K562 (cell line): ENCODE measurements around the gene OSBPL7. TPM values are rescaled to one million over a fixed set of nuclear protein-coding genes. Genes with fewer than 3 reads are reported as not detected.

Source experiments
- AFF1 ChIP-seq, 2 experiments: fragments of 450-650 bp; IDR thresholded peaks; 2 replicates each; pipeline ENCODE4 v1.6.1; 2018; ENCODE audit warnings: mild to moderate bottlenecking in 2 of 2, low read depth in 1 of 2; ENCODE audit not compliant: partially characterized antibody in 2 of 2
- ATF3 ChIP-seq, 2 experiments: fragments of 450-650 bp in 1 of 2; sonication (generic) in 1 of 2; formaldehyde crosslinking in 1 of 2; IDR thresholded peaks in 1 of 2; conservative IDR thresholded peaks in 1 of 2; 2 replicates each; pipeline versions ENCODE4 v1.6.1 to v1.8.1; 2016 to 2023; ENCODE audit warnings: mild to moderate bottlenecking in 2 of 2, moderate library complexity in 2 of 2, inconsistent platforms in 1 of 2, missing genetic modification reagents in 1 of 2
- C11orf30 ChIP-seq: fragments of 450-650 bp; IDR thresholded peaks from 2 replicates; pipeline ENCODE4 v1.6.1; 2016; ENCODE audit warnings: low read depth, mild to moderate bottlenecking
- E2F3 ChIP-seq: fragments of 250-450 bp; sonication (Bioruptor Pico); IDR thresholded peaks from 2 replicates; pipeline ENCODE4 v1.4.0; 2020; ENCODE audit warnings: mild to moderate bottlenecking
- ETV6 ChIP-seq, 3 experiments: fragments of 150-350 bp in 1 of 3; sonication (generic) in 1 of 3; formaldehyde crosslinking in 1 of 3; IDR thresholded peaks; 2 replicates each; pipeline versions ENCODE4 v1.6.1 to v1.8.0; 2014 to 2022; ENCODE audit warnings: borderline replicate concordance in 2 of 3, low read depth in 2 of 3, antibody characterized with exemption in 1 of 3, low read length in 1 of 3, mild to moderate bottlenecking in 1 of 3, missing genetic modification reagents in 1 of 3
- HDAC1 ChIP-seq, 2 experiments: fragments of 450-650 bp; IDR thresholded peaks; 2 replicates each; pipeline ENCODE4 v1.6.1; 2016 to 2017; ENCODE audit warnings: inconsistent platforms in 1 of 2, mild to moderate bottlenecking in 1 of 2, moderate library complexity in 1 of 2
- HNRNPUL1 ChIP-seq: fragments of 200-400 bp; formaldehyde crosslinking; IDR thresholded peaks from 2 replicates; pipeline ENCODE4 v1.6.1; 2017; ENCODE audit warnings: low read length
- L3MBTL2 ChIP-seq: fragments of 450-650 bp; IDR thresholded peaks from 2 replicates; pipeline ENCODE4 v1.6.1; 2016; ENCODE audit warnings: mild to moderate bottlenecking, moderate library complexity
- MLLT1 ChIP-seq, 2 experiments: fragments of 450-650 bp; IDR thresholded peaks; 2 replicates each; pipeline ENCODE4 v1.6.1; 2016
- NFE2 ChIP-seq: IDR thresholded peaks from 2 replicates; pipeline ENCODE4 v1.6.1; 2014; ENCODE audit warnings: antibody characterized with exemption, low read depth
- SOX6 ChIP-seq: fragments of 450-650 bp; IDR thresholded peaks from 2 replicates; pipeline ENCODE4 v1.6.1; 2014; ENCODE audit warnings: mild to moderate bottlenecking
- SPI1 ChIP-seq: IDR thresholded peaks from 2 replicates; pipeline ENCODE4 v1.6.1; 2011; ENCODE audit warnings: low read depth, low read length, control low read depth, borderline replicate concordance
- THAP12 ChIP-seq: fragments of 250-450 bp; sonication (Bioruptor Pico); IDR thresholded peaks from 2 replicates; pipeline ENCODE4 v1.9.0; 2021; ENCODE audit warnings: mild to moderate bottlenecking, inconsistent platforms
- ZBTB12 ChIP-seq: fragments of 250-450 bp; sonication (Bioruptor Pico); IDR thresholded peaks from 2 replicates; pipeline ENCODE4 v1.4.0; 2020
- ZEB2 ChIP-seq: fragments of 450-650 bp; IDR thresholded peaks from 2 replicates; pipeline ENCODE4 v1.6.1; 2016
- ZNF12 ChIP-seq: sonication (generic); formaldehyde crosslinking; IDR thresholded peaks from 2 replicates; pipeline ENCODE4 v1.4.0; 2020; ENCODE audit warnings: mild to moderate bottlenecking, missing genetic modification reagents
- ZNF212 ChIP-seq: fragments of 450-650 bp; formaldehyde crosslinking; IDR thresholded peaks from 2 replicates; pipeline ENCODE4 v1.4.0; 2020; ENCODE audit warnings: mild to moderate bottlenecking
- polyA plus RNA-seq, 8 experiments: library from polyadenylated mRNA; depleted of rRNA in 4 of 8; stranded (reverse) in 5 of 8; unstranded in 3 of 8; fragments of >200 nt; fragmentation: Nextera tagmentation in 2 of 8; fragmentation: Illumina TruSeq in 1 of 8; extraction: Ambion mirVana in 2 of 8; extraction: Trizol in 1 of 8; gene quantifications; 2 replicates each; pipeline versions ENCODE4 v1.2.1 to v1.2.3, GENCODE V29; 2011 to 2014; ENCODE audit warnings: inconsistent platforms in 1 of 8, missing spikeins in 1 of 8
- total RNA-seq, 7 experiments: library from RNA; depleted of rRNA in 6 of 7; stranded (reverse); fragments of >200 nt in 6 of 7; fragmentation: Illumina TruSeq in 2 of 7; extraction: Trizol in 2 of 7; gene quantifications; 2 replicates each; pipeline versions ENCODE4 v1.2.1 to v1.2.3, GENCODE V29; 2011 to 2021; ENCODE audit warnings: low replicate concordance in 1 of 7

Gene OSBPL7
- total and polyA plus RNA-seq, 9 of the 15 experiments (the other 6 are each of a cell fraction or from before 2014, with no cell fraction given) = 0.32 to 11.9 (median 5.8) TPM

GRCh38 chr17:47840742-47841487 is 19.3 kb upstream of the OSBPL7 start, which contains the start of gene SCRN2 (continued):
- no peak for TF ChIP-seq ETV6 (IDR thresholded peaks at IDR 0.05; ENCODE audit: borderline replicate concordance in 1 of 2, low read depth in 2 of 2, low read length in 1 of 2)
- no peak for TF ChIP-seq ETV6 (CRISPR knock-in tag; IDR thresholded peaks at IDR 0.05; ENCODE audit: borderline replicate concordance)
- TF ChIP-seq ZEB2 = no peak
- 0 out of 2 replicates have a peak, but pooled peaks have one; percentile 8 for TF ChIP-seq THAP12 (CRISPR knock-in tag)
- TF ChIP-seq MLLT1 (IDR thresholded peaks at IDR 0.05) = no peak
- no peak for TF ChIP-seq ATF3 (IDR thresholded peaks at IDR 0.05)
- no peak for TF ChIP-seq ATF3 (CRISPR knock-in tag; conservative IDR thresholded peaks at IDR 0.05)
- no peak for TF ChIP-seq AFF1 (IDR thresholded peaks at IDR 0.05; ENCODE audit: low read depth in 1 of 2, partially characterized antibody in 2 of 2)
- peak; percentile 88 for TF ChIP-seq L3MBTL2
- no peak for TF ChIP-seq ZBTB12
- no peak for TF ChIP-seq SPI1
- no peak for TF ChIP-seq NFE2
- TF ChIP-seq SOX6 = no peak
- TF ChIP-seq E2F3 = no peak
- TF ChIP-seq ZNF12 (CRISPR knock-in tag) = no peak
- TF ChIP-seq HDAC1 (IDR thresholded peaks at IDR 0.05) = peak in 1 of 2 experiments; percentile 84; a peak in 2 of 4 replicates
- no peak for TF ChIP-seq ZNF212 (CRISPR knock-in tag)
- no peak for TF ChIP-seq HNRNPUL1
- no peak; the same call in 1 of the 2 replicates for TF ChIP-seq C11orf30
